ENCODE results near the gene PPL. TPM values are rescaled to one million over a fixed set of nuclear protein-coding genes. Genes with fewer than 3 reads are reported as not detected.

Gene PPL
- total and polyA plus RNA-seq, 2 of the 8 experiments (the other 6 are each of a cell fraction or from before 2014, with no cell fraction given): 11.3 to 29.5 TPM

- TF ChIP-seq CHD7 (IDR thresholded peaks at IDR 0.05; ENCODE audit: insufficient replicate concordance, low read length) (no peak), BACH1 (IDR thresholded peaks at IDR 0.05; ENCODE audit: low read length) (no peak), MAX (IDR thresholded peaks at IDR 0.05) (no peak), EZH2 (IDR thresholded peaks at IDR 0.05; ENCODE audit: low read depth, low read length, severe bottlenecking) (no peak), SIRT6 (IDR thresholded peaks at IDR 0.05; ENCODE audit: low read length) (no peak), POLR2AphosphoS5 (IDR thresholded peaks at IDR 0.05; ENCODE audit: low read depth, low read length) (no peak), SRF (IDR thresholded peaks at IDR 0.05; ENCODE audit: low read depth, low read length) (no peak), TEAD4 (IDR thresholded peaks at IDR 0.05; ENCODE audit: low read depth, low read length) (no peak), KDM4A (IDR thresholded peaks at IDR 0.05; ENCODE audit: low read depth, low read length, severe bottlenecking) (no peak), JUND (IDR thresholded peaks at IDR 0.05; ENCODE audit: low read length) (no peak), CHD2 (IDR thresholded peaks at IDR 0.05; ENCODE audit: low read length) (no peak), SP2 (IDR thresholded peaks at IDR 0.05; ENCODE audit: low read length) (no peak), SIN3A (conservative IDR thresholded peaks at IDR 0.05 in 1 of 2, IDR thresholded peaks at IDR 0.05 in 1 of 2; ENCODE audit: low read depth in 1 of 2, low read length in 2 of 2) (no peak)
Measured at GRCh38 chr16:4891886-4892216, 45.1 kb downstream of the PPL start (continued).

All from H1 (cell line).